ENCODE measurements around the gene OXT.
"Not testable (repeated sequence)": the region's sequence is repeated elsewhere in the genome, so short reads cannot be mapped to it uniquely, and the experiment has no call there.

Gene OXT

DNA sequence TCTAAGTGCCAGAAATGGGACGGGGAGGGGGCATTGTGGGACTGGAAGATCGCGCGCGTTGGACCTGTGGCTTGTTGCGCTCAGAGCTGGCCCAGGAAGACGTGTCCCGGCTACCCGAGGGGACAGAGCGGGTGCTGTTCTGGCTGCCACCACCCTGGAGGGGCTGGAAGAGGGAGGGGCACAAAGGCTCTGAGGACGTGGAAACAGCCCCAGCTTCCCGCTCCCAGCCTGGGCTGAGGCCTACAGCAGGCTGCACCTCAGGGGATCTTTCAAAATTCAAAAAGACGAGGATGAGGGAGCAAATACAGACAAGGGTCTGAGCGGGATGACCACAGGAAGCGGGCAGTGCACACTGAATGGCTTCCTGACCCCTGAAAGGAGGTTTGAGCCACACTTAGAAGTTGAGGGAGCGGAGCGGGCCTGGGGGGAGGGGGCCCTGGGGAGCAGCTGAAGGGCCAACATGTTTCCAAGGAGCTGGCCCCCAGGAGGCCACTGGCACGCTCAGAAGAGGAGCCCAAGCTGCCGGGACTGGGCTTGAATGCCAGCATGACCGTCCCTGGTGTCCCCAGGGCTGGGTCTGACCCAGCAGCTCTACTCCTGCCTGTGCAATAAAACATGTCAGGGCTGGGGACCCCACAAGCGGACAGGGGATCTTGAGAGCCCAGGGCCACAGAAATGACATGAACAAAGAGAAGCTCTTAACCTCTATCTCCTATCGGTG lies 1.3 kb downstream of the OXT start:
- H3K9me3 ChIP-seq (ENCODE audit: control insufficient read depth, insufficient read depth, low read depth, low read length): no peaks in the 10 kb centered on the region
- CTCF ChIA-PET: interaction anchor here (1.1 to 1.9 kb wide), 2 partner anchors 19 to 42 kb away, joined by 3 to 11 read pairs; no protein-coding TSS in a partner anchor
- TF ChIP-seq ZNF776 (tag by site-specific recombination; IDR thresholded peaks at IDR 0.05; ENCODE audit: borderline replicate concordance) (no peak), ZBTB17 (tag by site-specific recombination; IDR thresholded peaks at IDR 0.05) (no peak)
- TF ChIP-seq, protein P1, sequence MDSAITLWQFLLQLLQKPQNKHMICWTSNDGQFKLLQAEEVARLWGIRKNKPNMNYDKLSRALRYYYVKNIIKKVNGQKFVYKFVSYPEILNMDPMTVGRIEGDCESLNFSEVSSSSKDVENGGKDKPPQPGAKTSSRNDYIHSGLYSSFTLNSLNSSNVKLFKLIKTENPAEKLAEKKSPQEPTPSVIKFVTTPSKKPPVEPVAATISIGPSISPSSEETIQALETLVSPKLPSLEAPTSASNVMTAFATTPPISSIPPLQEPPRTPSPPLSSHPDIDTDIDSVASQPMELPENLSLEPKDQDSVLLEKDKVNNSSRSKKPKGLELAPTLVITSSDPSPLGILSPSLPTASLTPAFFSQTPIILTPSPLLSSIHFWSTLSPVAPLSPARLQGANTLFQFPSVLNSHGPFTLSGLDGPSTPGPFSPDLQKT (IDR thresholded peaks at IDR 0.05; ENCODE audit: borderline replicate concordance, low read depth, low read length): no peak
- POLR2A ChIA-PET: interaction anchor here (0.6 to 0.7 kb wide), 2 partner anchors 24 to 244 kb away, joined by 4 to 5 read pairs; no protein-coding TSS in a partner anchor
- no peaks in the 10 kb centered on the region for H3K36me3 ChIP-seq (ENCODE audit: control insufficient read depth in 2 of 2, insufficient read depth in 1 of 2, low read length in 2 of 2)
- no peak overlapping the region for H3K4me3 ChIP-seq (ENCODE audit: low read depth, low read length)
- no peaks in the 10 kb centered on the region for H3K4me1 ChIP-seq (ENCODE audit: control insufficient read depth, insufficient read depth, low read length)
- no peak overlapping the region for H3K27ac ChIP-seq (ENCODE audit: extremely low read depth, low read depth, low read length)

DNA sequence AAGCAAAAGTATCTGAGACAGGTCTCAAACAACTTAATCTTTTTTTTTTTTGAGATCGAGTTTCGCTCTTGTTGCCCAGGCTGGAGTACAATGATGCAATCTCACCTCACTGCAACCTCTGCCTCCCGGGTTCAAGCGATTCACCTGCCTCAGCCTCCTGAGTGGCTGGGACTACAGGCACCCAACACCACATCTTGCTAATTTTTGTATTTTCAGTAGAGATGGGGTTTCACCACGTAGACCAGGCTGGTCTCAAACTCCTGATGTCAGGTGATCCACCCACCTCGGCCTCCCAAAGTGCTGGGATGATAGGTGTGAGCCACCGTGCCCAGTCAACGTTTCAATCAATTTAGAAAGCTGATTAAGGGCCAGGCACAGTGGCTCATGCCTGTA lies 1.8 kb downstream of the OXT start:
- POLR2A ChIA-PET: interaction anchor here (0.6 to 0.7 kb wide), 2 partner anchors 24 to 243 kb away, joined by 4 to 5 read pairs; no protein-coding TSS in a partner anchor
- H3K4me1 ChIP-seq (ENCODE audit: control insufficient read depth, insufficient read depth, low read length); H3K27ac ChIP-seq (ENCODE audit: extremely low read depth, low read depth, low read length); H3K4me3 ChIP-seq (ENCODE audit: low read depth, low read length); H3K36me3 ChIP-seq (ENCODE audit: control insufficient read depth in 2 of 2, insufficient read depth in 1 of 2, low read length in 2 of 2); H3K9me3 ChIP-seq (ENCODE audit: control insufficient read depth, insufficient read depth, low read depth, low read length): not testable (repeated sequence)
- CTCF ChIA-PET: interaction anchor here (0.7 to 1.9 kb wide), 3 partner anchors 20 to 634 kb away, joined by 3 to 11 read pairs (median 3); no protein-coding TSS in a partner anchor

DNA sequence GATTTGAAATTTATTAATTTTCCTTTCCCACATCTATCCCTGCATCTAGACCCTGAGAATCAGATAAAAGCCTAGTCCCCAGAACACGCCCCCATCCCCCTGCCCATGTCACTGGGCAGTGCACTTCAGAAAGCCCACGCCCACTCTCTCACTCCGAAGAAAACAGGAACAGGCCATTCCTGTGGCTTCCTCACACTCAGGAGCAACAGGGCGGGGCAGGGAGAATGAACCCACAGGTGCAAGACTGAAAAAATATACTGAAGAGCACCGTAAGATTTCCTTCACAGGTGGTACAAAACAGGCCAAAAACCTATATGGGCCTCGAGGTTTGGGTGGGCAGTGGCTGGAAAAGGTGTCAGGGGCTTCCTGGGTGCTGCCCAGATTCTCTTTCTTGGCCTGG lies 3.4 kb downstream of the OXT start:
- Histone ChIP-seq H3K9me3 (ENCODE audit: control insufficient read depth, insufficient read depth, low read depth, low read length) (no peaks in the 10 kb centered on the region), H3K36me3 (ENCODE audit: control insufficient read depth in 2 of 2, insufficient read depth in 1 of 2, low read length in 2 of 2) (no peaks in the 10 kb centered on the region), H3K4me1 (ENCODE audit: control insufficient read depth, insufficient read depth, low read length) (no peaks in the 10 kb centered on the region), H3K4me3 (ENCODE audit: low read depth, low read length) (no peak overlapping the region), H3K27ac (ENCODE audit: extremely low read depth, low read depth, low read length) (no peak overlapping the region)
- TF ChIP-seq BCL11A (tag by site-specific recombination; IDR thresholded peaks at IDR 0.05; ENCODE audit: low read depth): no peak
- no peak for TF ChIP-seq SP7 (tag by site-specific recombination; IDR thresholded peaks at IDR 0.05)
- peak; percentile 60 for TF ChIP-seq SCRT2 (tag by site-specific recombination; IDR thresholded peaks at IDR 0.05)
- TF ChIP-seq, protein P2, sequence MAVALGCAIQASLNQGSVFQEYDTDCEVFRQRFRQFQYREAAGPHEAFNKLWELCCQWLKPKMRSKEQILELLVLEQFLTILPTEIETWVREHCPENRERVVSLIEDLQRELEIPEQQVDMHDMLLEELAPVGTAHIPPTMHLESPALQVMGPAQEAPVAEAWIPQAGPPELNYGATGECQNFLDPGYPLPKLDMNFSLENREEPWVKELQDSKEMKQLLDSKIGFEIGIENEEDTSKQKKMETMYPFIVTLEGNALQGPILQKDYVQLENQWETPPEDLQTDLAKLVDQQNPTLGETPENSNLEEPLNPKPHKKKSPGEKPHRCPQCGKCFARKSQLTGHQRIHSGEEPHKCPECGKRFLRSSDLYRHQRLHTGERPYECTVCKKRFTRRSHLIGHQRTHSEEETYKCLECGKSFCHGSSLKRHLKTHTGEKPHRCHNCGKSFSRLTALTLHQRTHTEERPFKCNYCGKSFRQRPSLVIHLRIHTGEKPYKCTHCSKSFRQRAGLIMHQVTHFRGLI (tag by site-specific recombination; IDR thresholded peaks at IDR 0.05): no peak
- 0 out of 2 replicates have a peak, but pooled peaks have one; percentile 12 for TF ChIP-seq KLF1 (tag by site-specific recombination; IDR thresholded peaks at IDR 0.05)
- TF ChIP-seq ZNF701 (tag by site-specific recombination; IDR thresholded peaks at IDR 0.05): no peak
- 0 out of 2 replicates have a peak, but pooled peaks have one; percentile 31 for TF ChIP-seq SCRT1 (tag by site-specific recombination; IDR thresholded peaks at IDR 0.05; ENCODE audit: borderline replicate concordance)
- ChIA-PET POLR2A (interaction anchor here (0.9 kb wide), 1 partner anchor 21 kb away, joined by 4 read pairs; no protein-coding TSS in a partner anchor), CTCF (interaction anchor here (0.9 kb wide), 1 partner anchor 14 kb away, joined by 9 read pairs; no protein-coding TSS in a partner anchor)

DNA sequence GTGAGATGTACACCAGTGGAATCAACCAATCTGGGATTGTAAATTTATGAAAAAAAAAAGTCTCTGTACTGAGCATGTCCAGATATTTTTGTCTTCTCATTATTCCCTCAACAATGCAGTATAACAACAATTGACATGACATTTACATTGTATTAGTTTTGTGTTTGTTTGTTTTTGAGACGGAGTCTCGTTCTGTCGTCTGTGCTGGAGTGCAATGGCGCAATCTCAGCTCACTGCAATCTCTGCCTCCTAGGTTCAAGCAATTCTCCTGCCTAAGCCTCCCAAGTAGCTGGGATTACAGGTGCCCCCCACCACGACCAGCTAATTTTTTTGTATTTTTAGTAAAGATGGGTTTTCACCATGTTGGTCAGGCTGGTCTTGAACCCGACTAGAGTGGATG lies 3.9 kb downstream of the OXT start:
- not testable (repeated sequence) for H3K4me3 ChIP-seq (ENCODE audit: low read depth, low read length); H3K27ac ChIP-seq (ENCODE audit: extremely low read depth, low read depth, low read length); H3K9me3 ChIP-seq (ENCODE audit: control insufficient read depth, insufficient read depth, low read depth, low read length); H3K4me1 ChIP-seq (ENCODE audit: control insufficient read depth, insufficient read depth, low read length); H3K36me3 ChIP-seq (ENCODE audit: control insufficient read depth in 2 of 2, insufficient read depth in 1 of 2, low read length in 2 of 2)
- ChIA-PET POLR2A (interaction anchor here (0.9 kb wide), 1 partner anchor 22 kb away, joined by 4 read pairs; no protein-coding TSS in a partner anchor), CTCF (interaction anchor here (0.6 to 0.9 kb wide), 4 partner anchors 14 to 396 kb away, joined by 3 to 9 read pairs (median 4); no protein-coding TSS in a partner anchor)
- peak; percentile 29; the same call in 1 of the 2 replicates for TF ChIP-seq ZNF600 (tag by site-specific recombination; IDR thresholded peaks at IDR 0.05)
